Stimulated activated CD4-positive, alpha-beta T cell treated with anti-CD3 and anti-CD28 coated beads, Interleukin-4, amount 100 ng/mL, for 1 hour (primary cell): Measurements from ENCODE around the gene ERC2.

Experiments
- DNase-seq: peaks from one replicate; pipeline ENCODE4 v3.0.0-alpha.2; 2020

The ERC2 gene

DNA sequence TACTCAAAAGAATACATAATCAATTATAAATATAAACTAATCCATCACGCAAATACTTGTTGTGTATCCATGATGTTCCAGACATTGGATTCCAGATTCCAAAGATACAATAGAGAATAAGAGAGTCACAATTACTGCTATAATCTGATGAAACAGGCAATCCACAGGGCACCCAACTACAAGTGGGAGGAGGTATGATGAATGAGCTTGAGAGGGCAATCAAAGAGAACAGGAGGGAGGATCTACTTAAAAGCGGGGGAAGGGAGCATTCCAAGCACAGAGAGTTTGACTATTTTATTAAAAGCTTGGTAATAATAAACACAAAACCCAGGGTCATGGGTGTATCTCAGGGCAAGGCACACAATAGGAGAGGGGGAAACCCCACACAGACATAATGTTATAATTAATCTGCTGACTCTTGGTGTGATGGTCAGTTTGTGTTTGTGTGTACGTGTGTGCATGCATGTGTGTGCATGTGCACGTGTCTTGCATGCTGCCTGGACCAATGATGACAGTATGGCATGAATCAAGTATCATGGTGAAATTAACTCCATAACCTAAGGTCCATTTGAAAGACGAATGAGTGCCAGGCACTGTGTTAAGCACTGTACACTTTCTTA lies 655.8 kb downstream of the ERC2 start:
- no peak for DNase-seq

DNA sequence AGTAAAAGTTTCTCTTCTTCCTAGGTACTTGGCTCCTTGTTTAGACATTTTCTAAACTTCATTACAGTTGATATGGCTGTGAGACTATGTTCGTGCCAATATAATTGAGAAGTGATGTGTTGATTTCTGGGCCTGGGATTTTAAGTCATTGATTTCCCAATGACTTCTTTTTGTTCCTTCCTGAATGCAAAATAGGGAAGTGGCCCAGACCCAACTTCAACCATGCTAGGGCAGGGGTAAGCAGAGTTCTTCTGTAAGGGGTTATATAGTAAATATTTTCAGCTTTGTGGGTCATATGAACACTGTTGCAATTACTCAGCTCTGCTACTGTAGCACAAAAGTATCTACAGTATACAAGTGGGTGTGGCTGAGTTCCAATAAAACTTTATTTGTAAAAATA lies 661.1 kb downstream of the ERC2 start:
- DNase-seq: no peak

GRCh38 chr3:55805169-55805568 lies 663.1 kb downstream of the ERC2 start:
- no peak for DNase-seq

- no peak for DNase-seq
These were observed 663.8 kb downstream of the ERC2 start for GRCh38 chr3:55804170-55805095.

DNA sequence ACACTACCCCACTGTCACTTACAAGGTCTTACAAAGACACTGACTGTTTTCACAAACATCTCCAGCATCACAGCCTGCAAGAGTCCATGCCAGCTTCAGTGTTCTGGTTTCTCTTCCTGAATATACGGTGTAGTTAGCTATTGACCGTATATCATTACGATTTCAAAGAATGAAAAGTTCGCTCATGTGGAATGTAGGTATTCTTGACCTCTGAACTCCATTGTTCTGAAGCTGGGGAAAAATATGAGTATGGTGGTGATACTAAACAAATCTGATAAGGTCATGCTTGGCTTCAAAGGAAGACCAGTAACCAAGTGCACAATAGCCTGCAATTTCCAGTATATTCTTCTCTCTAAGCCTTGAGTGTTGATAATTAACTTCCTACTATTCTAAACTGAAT lies 665.5 kb downstream of the ERC2 start:
- no peak for DNase-seq

GRCh38 chr3:55801676-55802075 lies 666.6 kb downstream of the ERC2 start:
- DNase-seq: no peak

GRCh38 chr3:55801068-55801467 lies 667.2 kb downstream of the ERC2 start:
- DNase-seq: no peak

GRCh38 chr3:55797775-55798174 lies 670.5 kb downstream of the ERC2 start:
- no peak for DNase-seq

GRCh38 chr3:55797084-55797483 lies 671.2 kb downstream of the ERC2 start:
- no peak for DNase-seq

GRCh38 chr3:55796533-55796932 lies 671.7 kb downstream of the ERC2 start:
- no peak for DNase-seq

DNA sequence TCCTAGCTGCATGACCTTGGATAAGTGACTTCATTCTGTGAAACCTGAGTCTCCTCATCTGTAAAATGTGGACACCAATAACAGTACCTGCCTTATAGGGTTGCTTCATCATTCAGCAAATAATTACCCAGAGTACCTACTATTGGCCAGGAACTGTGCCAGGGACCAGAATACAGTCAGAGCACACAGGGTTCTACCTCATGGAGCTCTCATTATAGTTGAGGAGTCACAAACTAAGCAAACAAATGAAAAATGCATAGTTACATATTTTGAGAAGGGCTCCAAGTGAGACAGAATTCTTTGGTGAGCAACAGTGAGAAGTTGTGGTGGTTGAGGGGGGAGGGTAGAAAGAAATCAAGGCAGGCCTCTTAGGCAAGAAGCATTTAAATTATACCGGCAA lies 672.5 kb downstream of the ERC2 start:
- no peak for DNase-seq

DNA sequence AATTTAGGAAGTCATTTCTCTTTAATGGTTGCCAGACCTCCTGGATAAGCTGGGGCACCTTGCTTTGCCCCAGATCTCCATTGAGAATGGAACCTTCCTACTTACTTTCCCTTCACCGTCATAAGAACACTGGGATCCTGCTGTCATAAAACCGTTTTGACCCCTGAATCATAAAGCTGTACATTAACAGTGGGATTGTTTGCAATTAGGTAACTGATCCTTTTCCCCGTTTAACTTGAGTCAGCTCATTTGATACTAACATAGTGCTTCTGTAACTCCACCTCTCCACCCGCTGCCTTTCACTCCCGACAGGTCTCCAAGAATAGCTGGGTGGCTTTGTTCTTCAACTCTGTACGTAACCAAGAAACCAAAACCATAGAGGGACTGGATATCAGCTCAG lies 673.0 kb downstream of the ERC2 start:
- DNase-seq: no peak

DNA sequence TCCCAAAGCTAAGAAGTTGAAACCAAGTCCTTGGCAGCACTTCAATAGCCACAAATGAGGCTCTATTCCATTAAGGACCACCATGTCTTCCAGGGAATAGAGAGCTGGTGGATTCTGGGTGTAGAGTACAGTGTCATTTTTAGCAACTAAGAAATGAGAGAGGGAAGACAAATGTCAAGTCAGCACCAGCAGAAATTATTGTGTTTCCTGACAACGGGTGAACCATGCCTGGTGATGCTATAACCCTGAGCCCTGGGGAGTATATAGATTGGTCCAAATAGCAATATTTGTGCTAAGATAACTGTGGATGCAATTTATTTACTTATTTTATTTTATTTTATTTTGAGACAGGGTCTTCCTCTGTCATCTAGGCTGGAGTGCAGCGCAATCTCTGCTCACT lies 675.5 kb downstream of the ERC2 start:
- no peak for DNase-seq

- no peak for DNase-seq
These were observed 676.3 kb downstream of the ERC2 start for GRCh38 chr3:55792009-55792408.

- DNase-seq: no peak
These were observed 677.5 kb downstream of the ERC2 start for GRCh38 chr3:55790596-55791350.

DNA sequence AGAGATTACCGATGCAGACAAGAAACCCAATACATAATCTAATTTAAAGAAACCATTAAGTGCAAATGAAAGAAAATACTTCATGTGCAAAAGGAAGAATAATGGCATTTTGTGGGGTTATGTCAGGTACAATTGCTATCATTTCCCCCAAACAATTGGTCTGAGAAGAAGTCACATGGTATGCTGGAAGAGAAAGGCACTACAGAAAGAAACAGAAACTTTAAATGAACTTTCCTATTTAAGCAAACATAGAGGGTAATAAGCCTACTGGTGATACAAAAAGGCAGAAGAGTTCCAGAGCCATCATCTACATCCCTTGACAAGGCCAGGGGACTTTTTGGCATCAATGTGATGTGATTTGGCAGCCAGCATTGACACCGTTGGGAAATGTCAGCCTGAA lies 678.8 kb downstream of the ERC2 start:
- DNase-seq: no peak

- no peak for DNase-seq
These were observed 685.5 kb downstream of the ERC2 start for GRCh38 chr3:55782807-55783206.

DNA sequence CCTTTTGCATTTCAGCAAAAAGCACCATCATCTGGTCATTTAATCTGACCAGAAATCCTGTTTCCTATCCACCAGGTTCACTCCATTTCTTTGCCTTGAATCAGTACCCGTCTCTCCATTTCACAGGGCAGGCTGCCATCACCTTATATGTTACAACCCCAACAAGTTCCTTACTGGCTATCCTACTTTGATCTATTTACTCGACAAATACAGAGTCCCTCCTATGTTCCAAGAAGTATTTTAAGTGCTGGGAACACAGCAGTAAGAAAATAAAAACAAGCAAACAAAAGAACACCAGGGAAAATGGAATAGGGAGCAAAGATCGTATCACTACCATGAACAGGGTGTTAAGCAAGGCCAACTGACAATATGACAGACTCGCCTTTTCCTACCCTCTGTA lies 685.9 kb downstream of the ERC2 start:
- DNase-seq: no peak

GRCh38 chr3:55780913-55781312 lies 687.4 kb downstream of the ERC2 start:
- no peak for DNase-seq

GRCh38 chr3:55779543-55779942 lies 688.7 kb downstream of the ERC2 start:
- no peak for DNase-seq

- no peak for DNase-seq
These were observed 692.7 kb downstream of the ERC2 start for GRCh38 chr3:55775366-55776154.

GRCh38 chr3:55774856-55775255 lies 693.4 kb downstream of the ERC2 start:
- DNase-seq: no peak

DNA sequence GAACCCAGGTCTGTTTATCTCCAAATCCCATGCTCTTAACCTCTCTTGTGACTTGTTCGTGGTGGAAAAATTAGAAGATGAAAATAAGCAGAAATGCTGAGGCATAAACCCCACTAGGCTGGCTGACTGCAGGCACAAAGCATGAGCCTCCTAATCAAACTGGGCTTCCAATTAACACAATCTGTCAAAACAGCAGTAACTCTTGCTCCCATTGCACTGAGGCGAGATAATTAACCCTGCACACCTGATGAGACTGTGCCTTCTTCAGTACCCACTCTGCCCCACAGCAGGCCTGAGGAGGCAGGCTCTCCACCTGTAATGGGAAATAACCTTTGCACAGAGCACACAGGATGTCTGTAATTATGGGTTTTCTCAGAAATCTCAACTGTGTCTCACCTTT lies 696.8 kb downstream of the ERC2 start:
- DNase-seq: no peak
